Thoracic aorta (tissue), 2 donors: ENCODE data around the gene TP53RK. TPM values are rescaled to one million over a fixed set of nuclear protein-coding genes. Genes with fewer than 3 reads are reported as not detected.

Experiments used
- ATAC-seq: fragments of 150-250 bp; one replicate; pipeline ENCODE4 v1.8.0; 2017; ENCODE audit warnings: low read depth; ENCODE audit not compliant: insufficient number of reproducible peaks, low FRiP score
- DNase-seq: peaks from one replicate; pipeline ENCODE4 v3.0.0-alpha.2; 2020; ENCODE audit warnings: low spot score
- H3K27ac ChIP-seq, 2 donors: fragments of 200-600 bp; sonication (generic); 1 replicate in 1 of 2; 2 replicates in 1 of 2; pipeline ENCODE4 v1.5.1; 2016; ENCODE audit warnings: mild to moderate bottlenecking in 2 of 2, moderate library complexity in 2 of 2
- H3K27me3 ChIP-seq: fragments of 200-600 bp; sonication (generic); replicated peaks from 2 replicates; pipeline ENCODE4 v1.6.0; 2016; ENCODE audit warnings: mild to moderate bottlenecking; ENCODE audit not compliant: insufficient read depth
- H3K36me3 ChIP-seq: fragments of 200-600 bp; sonication (generic); one replicate; pipeline ENCODE4 v1.5.1; 2016
- H3K4me1 ChIP-seq, 2 donors: fragments of 200-600 bp; sonication (generic); 1 replicate in 1 of 2; 2 replicates in 1 of 2; pipeline versions ENCODE4 v1.5.1 to v1.6.0; 2016; ENCODE audit warnings: low read depth in 2 of 2, mild to moderate bottlenecking in 1 of 2; ENCODE audit not compliant: control insufficient read depth in 1 of 2
- H3K4me3 ChIP-seq: fragments of 200-600 bp; sonication (generic); 2 replicates; pipeline ENCODE4 v1.5.1; 2016; ENCODE audit warnings: mild to moderate bottlenecking
- H3K9me3 ChIP-seq: fragments of 200-600 bp; sonication (generic); 2 replicates; pipeline ENCODE4 v1.5.1; 2016
- total RNA-seq, 2 donors: library from RNA; depleted of rRNA; stranded (reverse); fragments of >200 nt; gene quantifications; one replicate each; pipeline versions ENCODE4 v1.1.0 to v1.2.3, GENCODE V29; 2016
- TF ChIP-seq, protein P1 (sequence below): fragments of 200-600 bp; sonication (generic); IDR thresholded peaks from one replicate; pipeline ENCODE4 v1.5.1; 2019; ENCODE audit warnings: antibody characterized with exemption

TP53RK gene
- total RNA-seq, 2 donors from 2014 or later = 19.3 to 19.9 TPM

DNA sequence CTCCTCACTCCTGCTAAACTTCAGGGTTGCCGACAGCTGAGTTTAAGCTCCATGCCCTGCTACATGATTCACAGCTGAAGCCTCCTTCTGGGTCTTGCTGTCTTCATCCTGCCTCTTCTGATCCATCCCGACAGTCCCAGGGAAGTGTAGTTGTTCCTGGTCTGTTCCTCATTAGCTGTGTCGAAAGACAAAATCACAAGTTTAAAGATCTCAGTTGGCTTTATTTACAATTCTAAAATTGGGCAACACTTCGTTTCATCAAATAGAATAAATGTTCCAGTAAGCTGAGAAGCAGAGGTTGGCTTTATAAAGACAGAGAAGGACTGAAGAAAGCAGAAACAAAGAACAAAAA is 16.1 kb upstream of the TP53RK start:
- no peak overlapping the region for H3K4me3 ChIP-seq
- H3K27me3 ChIP-seq = no peaks in the 10 kb centered on the region
- no peak overlapping the region for H3K27ac ChIP-seq
- peaks cover 5% of the 10 kb centered on the region for H3K9me3 ChIP-seq
- TF ChIP-seq, protein P1, sequence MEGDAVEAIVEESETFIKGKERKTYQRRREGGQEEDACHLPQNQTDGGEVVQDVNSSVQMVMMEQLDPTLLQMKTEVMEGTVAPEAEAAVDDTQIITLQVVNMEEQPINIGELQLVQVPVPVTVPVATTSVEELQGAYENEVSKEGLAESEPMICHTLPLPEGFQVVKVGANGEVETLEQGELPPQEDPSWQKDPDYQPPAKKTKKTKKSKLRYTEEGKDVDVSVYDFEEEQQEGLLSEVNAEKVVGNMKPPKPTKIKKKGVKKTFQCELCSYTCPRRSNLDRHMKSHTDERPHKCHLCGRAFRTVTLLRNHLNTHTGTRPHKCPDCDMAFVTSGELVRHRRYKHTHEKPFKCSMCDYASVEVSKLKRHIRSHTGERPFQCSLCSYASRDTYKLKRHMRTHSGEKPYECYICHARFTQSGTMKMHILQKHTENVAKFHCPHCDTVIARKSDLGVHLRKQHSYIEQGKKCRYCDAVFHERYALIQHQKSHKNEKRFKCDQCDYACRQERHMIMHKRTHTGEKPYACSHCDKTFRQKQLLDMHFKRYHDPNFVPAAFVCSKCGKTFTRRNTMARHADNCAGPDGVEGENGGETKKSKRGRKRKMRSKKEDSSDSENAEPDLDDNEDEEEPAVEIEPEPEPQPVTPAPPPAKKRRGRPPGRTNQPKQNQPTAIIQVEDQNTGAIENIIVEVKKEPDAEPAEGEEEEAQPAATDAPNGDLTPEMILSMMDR = no peak
- H3K4me1 ChIP-seq = peaks cover 0 to 9% of the 10 kb centered on the region in 2 donors
- ATAC-seq (no peak), DNase-seq (no peak)
- no peaks in the 10 kb centered on the region for H3K36me3 ChIP-seq

DNA sequence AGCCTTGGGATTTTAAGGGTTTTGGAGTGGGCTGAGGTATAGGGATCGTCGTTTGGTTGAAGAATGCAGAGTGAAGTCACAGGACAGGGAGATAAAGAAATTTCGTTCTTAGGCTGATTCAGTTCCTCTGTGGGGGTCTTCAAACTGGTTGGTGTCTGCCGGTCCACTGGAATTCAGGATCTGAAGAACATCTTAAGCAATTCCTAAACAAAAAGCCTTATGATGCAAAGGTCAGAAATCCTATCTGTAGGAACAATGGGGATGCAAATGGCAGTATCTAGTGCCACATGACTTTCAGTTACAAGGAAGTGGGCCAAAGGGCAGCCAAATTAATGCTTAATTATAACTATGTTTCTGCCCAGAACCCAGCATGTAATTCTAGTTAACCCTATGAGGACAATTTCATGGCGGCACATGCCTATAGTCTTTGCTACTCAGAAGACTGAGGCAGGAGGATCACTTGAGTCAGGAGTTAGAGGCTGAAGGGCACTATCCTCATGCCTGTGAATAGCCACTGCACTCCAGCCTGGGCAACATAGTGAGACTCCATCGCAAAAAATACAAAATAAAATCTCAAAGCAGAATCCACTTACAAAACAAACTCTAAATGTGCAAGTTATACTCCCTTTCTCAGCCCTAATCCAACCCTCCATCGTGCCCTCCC is 15.6 kb upstream of the TP53RK start:
- Histone ChIP-seq H3K4me3 (no peak overlapping the region), H3K9me3 (peaks cover 5% of the 10 kb centered on the region), H3K36me3 (no peaks in the 10 kb centered on the region), H3K4me1 (peaks cover 0 to 6% of the 10 kb centered on the region in 2 donors), H3K27ac (no peak overlapping the region), H3K27me3 (no peaks in the 10 kb centered on the region)
- TF ChIP-seq, protein P1 = no peak
- no peak for DNase-seq
- ATAC-seq = no peak

DNA sequence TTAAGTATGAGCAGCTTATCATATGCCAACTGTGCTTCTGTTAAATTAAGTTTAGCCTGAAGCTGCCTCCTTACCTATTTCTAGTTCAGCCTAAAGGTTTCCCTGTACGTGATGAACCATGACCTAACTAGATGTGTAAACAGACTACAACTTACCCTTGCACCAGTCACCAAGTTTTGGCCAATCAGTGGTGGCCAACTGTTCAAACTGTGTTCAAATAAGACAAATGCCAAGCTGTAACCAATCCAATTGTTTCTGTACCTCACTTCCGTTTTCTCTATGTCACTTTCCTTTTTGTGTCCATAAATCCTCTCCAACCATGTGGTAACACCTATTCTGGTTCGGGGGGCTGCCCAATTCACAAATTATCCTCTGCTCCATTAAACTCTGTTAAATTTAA is 14.2 kb upstream of the TP53RK start:
- DNase-seq = no peak
- TF ChIP-seq, protein P1 = no peak
- Histone ChIP-seq H3K9me3 (peaks cover 5% of the 10 kb centered on the region), H3K27ac (no peak overlapping the region), H3K4me3 (no peak overlapping the region), H3K4me1 (no peaks in the 10 kb centered on the region), H3K27me3 (no peaks in the 10 kb centered on the region), H3K36me3 (no peaks in the 10 kb centered on the region)
- no peak for ATAC-seq

DNA sequence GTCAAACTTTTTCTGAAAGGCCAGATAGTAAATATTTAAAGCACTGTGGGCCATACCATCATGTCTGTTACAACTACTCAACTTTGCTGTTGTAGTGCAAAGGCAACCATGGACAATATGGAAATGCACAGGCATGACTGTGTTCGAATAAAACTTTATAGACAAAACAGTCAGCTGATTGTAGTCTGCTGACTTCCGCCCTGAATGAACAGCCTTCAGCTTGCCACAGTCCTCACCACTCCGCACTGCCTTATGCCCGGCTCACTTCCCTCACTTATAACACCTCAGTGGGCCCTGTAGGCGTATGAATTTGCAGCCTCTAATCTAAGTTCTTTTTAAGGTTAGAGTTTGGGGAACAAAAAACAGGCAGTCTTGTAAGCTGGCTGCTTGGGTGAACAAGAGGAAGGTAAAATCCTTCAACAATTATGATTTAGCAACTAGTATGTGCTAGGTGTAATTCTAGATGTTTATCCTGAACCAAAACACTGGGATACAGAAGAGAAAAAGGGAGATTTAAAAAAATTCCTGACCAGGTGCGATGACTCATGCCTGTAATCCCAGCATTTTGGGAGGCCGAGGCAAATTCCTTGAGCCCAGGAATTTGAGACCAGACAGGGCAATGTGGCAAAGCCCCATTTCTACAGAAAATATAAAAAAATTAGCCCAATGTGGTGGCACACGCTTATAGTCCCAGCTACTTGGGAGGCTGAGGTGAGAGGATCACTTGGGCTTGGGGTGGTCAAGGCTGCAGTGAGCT is 13.4 kb upstream of the TP53RK start:
- H3K4me3 ChIP-seq = no peak overlapping the region
- no peaks in the 10 kb centered on the region for H3K4me1 ChIP-seq
- ATAC-seq (no peak), DNase-seq (no peak)
- H3K9me3 ChIP-seq = peaks cover 5% of the 10 kb centered on the region
- no peak overlapping the region for H3K27ac ChIP-seq
- no peaks in the 10 kb centered on the region for H3K36me3 ChIP-seq
- no peaks in the 10 kb centered on the region for H3K27me3 ChIP-seq
- TF ChIP-seq, protein P1 = no peak

DNA sequence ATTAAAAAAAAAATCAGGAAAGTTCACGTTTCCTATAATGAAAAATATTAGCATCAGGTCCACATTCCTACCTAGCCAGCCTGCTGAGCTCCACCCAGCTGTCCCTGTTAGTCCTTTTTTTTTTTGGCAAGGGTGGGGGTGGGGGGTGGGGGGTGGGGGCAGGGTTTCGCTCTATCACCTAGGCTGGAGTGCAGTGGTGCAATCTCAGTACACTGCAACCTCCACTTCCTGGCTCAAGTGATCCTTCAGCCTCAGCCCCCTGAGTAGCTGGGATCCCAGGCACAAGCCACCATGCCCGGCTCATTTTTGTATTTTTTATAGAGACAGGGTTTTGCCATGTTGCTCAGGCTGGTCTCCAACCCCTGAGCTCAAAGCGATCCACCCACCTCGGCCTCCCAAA is 12.7 kb upstream of the TP53RK start:
- no peak for ATAC-seq

More for the DNA sequence above, 12.7 kb upstream of the TP53RK start:
- no peak overlapping the region for H3K4me3 ChIP-seq
- H3K27ac ChIP-seq = no peak overlapping the region
- TF ChIP-seq, protein P1 = no peak
- H3K36me3 ChIP-seq = no peaks in the 10 kb centered on the region
- H3K4me1 ChIP-seq = no peaks in the 10 kb centered on the region
- DNase-seq = no peak
- H3K9me3 ChIP-seq = peaks cover 5% of the 10 kb centered on the region
- no peaks in the 10 kb centered on the region for H3K27me3 ChIP-seq
